Activated T-cell treated with anti-CD3 and anti-CD28 coated beads for 48 hours (primary cell): Measurements from ENCODE around the gene KDSR.

Source experiments
- DNase-seq: peaks from one replicate; pipeline ENCODE4 v3.0.0-alpha.2; 2020; ENCODE audit warnings: low read depth

Gene KDSR

DNA sequence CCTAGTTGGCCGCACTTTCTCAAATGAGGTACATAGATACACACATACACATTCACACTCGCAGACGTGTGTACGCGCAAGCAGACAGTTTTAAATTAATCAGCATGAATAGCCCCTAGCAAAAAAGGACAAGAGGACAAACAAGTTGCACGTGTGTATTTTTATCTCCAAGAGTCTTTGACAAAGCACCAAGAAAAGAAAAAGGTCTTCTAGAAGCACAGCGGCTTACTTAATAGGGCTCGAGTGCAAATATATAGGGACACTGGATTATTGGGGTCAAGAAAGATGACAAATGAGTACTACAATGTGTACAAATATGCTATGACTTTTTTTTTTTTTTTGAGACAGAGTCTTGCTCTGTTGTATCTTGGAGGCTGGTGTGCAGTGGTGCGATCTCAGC, 45.7 kb downstream of the KDSR start:
- no peak for DNase-seq

DNA sequence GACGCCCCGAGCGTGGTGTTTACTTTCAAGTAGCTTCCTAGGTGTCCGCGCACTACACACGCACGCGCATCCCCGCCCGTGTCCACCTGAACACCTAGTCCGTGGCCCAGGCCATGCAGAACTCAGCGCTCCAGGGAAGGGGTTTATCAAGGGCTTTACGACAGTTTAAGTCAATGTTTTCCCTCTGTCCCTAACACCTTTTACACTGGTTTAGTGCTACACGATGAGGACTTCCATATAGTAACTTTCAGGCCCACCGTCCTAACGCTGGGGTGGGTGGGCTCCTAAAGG, 46.1 kb downstream of the KDSR start:
- DNase-seq: no peak

DNA sequence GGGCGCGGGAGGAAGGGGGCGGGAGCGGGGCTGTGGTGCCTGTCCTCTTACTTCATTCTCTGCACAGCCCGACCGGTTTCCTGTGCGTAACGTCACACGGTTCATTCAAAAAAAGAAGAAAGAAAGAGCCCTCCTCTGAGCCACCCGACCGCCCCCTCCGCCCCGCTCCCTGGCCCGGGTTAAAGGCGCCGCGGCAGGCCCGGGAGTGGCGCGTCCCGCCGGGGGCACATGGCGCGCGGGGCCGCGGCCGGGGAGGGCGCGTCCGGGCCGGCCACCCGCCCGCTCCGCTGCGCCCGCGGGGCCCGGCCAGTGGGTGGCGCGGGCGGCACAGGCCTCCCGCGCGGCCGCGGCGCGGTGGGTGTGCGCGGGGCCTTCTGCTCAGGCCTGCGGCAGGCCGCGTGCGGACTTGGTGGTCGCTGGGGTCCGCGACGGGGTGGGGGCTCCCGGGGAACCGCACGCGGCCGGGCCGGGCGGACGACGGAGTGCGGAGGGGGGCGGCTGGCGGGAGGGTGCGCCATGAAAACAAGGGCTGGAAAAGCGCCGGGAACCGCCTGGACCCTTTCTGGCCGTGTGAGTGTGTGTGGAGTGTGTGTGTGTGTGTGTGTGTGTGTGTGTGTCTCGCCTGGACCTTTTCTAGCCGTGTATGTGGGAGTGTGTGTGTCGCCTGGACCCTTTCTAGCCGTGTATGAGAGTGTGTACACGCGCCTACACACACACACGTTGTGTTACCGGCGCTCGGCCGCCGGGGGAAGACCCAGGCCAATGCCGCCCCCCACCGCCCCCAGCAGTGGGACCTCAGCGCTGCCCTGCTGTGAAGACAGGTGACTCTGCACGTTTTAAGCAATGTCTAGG, 46.7 kb downstream of the KDSR start:
- peak; percentile 77 for DNase-seq

DNA sequence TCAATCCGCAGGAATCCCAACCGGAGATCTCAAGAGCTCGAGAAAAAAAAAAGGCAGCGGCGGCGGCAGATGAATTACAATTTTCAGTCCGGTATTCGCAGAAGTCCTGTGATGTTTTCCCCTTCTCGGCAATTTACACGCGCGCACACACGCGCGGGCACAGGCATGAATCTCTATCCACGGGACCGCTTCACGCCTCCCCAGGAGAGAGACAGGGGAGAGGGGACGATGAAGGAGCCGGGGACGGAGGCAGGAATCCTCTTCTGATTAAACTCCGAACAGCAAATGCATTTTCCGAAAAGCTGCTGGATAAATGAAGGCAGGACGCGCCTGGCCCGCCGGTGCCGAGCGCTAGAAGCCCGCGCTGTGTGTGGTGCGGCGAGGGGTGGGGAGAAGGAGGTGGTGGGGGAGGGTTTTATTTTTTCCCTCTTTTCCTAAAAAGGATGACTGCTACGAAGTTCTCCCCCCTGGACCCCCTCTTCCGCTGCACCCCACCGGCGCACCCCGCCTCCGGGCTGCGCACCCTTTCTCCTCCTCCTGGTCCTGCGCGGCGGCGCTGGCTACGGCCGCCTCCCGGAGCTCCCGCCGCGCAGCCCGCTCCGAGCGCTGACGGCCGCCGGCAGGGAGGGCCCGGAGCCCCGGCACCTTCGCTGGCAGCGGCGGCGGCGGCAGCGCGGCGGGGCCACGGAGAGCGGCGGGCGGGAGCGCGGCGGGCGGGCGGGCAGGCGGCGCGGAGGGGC, 47.5 kb downstream of the KDSR start, which contains the start of gene BCL2:
Gene BCL2 (minus strand): TSS at position 387 of the 740 bp plus-strand sequence.
- no peak for DNase-seq

DNA sequence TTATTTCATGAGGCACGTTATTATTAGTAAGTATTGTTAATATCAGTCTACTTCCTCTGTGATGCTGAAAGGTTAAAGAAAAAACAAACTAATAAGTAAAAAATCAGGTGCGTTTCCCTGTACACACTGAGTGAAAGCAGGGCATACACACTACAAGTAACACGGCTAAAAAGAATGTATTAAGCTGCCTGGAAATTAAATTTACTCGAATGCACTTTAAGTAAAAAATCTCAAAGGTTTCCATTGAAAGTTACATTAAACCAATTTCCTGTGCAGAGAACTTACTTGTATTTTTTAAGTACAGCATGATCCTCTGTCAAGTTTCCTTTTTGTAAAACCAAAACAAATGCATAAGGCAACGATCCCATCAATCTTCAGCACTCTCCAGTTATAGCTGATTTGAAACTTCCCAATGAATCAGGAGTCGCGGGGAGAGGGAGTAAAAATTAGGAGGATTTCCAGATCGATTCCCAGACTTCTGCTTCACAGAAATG, 48.1 kb downstream of the KDSR start:
- DNase-seq: no peak

DNA sequence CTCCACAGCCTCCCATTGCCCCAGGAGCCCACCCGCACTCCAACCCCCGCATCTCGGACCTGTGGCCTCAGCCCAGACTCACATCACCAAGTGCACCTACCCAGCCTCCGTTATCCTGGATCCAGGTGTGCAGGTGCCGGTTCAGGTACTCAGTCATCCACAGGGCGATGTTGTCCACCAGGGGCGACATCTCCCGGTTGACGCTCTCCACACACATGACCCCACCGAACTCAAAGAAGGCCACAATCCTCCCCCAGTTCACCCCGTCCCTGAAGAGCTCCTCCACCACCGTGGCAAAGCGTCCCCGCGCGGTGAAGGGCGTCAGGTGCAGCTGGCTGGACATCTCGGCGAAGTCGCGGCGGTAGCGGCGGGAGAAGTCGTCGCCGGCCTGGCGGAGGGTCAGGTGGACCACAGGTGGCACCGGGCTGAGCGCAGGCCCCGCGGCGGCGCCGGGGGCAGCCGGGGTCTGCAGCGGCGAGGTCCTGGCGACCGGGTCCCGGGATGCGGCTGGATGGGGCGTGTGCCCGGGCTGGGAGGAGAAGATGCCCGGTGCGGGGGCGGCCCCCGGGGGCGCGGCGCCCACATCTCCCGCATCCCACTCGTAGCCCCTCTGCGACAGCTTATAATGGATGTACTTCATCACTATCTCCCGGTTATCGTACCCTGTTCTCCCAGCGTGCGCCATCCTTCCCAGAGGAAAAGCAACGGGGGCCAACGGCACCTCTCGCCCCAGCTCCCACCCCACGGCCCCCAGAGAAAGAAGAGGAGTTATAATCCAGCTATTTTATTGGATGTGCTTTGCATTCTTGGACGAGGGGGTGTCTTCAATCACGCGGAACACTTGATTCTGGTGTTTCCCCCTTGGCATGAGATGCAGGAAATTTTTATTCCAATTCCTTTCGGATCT, 48.8 kb downstream of the KDSR start:
- peak; percentile 81 for DNase-seq

DNA sequence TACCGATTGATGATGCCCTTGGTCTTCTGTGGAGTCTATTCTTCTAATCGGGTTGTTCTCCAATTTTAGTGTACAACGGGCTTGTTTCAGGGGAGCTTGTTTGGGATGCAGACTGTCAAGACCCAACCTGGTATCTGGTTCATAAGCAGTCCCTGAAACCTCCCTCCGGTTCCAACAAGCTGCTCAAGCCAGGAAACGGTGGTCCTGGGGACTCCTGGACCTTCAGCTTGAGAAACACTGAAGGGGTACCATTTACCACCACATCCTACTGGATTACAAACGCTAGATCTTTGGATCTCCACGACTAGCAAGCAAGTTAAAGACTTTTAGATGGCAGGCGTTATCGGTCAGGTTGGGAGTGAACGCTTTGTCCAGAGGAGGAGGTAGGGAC, 49.5 kb downstream of the KDSR start:
- DNase-seq: no peak

DNA sequence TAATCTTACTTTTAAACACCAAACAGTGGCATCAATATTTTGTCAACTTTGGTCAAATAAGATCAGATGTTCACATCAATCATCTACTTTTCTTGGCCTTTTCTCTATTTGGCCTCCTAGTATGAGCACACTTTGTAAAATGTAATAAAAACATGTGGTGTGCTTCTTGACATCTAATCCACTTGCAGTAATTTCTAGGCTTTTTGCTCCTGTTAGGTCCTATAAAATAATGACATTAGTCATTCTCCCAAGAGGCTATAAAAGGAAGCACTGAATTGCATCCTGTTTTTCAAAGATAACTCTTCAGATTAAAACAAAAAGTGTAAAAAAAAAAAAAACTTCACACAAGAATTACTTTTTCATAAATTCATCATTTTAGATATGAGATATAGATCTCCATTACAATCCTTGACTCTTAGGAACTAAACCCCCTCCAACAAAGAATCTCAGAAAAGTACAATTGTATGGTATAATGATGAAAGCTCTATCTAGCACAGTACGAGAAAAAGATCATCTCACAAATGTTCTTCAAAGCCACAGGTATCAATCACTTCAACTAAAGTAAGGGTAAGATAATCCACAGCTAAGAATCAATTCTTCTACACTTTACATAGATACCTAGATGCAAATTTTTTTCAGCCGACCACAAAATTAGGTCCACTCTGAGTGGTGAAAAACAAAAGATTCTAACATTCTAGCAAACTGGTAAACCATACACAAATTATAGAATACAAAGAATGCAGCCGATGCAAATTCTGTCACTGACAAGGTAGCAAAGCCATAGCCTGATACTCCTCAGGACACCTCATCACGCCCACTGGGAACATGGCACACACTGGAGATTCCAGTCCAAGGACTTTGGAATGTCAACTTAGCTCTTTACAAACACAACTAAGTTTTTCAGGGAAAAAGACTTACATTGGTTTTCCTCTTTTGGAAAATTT, 50.1 kb downstream of the KDSR start:
- no peak for DNase-seq

DNA sequence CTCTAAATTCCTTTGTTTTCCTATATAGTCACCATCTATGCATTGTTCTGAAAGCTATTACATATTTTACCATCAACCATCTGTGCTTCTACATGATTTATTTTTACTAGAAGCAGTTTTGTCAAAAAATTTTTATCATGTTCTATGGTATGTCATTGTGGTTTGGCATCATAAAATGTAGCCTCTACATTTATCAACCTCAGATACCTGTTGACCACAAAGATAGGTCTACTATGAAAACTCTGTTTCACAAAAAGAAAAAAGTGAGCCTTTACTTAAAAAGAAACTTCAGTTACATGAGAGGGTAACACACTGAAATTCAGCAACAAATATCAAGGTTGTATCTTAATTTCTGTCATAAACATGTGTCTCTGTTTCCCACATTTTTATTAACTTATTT, 51.1 kb downstream of the KDSR start:
- no peak for DNase-seq

DNA sequence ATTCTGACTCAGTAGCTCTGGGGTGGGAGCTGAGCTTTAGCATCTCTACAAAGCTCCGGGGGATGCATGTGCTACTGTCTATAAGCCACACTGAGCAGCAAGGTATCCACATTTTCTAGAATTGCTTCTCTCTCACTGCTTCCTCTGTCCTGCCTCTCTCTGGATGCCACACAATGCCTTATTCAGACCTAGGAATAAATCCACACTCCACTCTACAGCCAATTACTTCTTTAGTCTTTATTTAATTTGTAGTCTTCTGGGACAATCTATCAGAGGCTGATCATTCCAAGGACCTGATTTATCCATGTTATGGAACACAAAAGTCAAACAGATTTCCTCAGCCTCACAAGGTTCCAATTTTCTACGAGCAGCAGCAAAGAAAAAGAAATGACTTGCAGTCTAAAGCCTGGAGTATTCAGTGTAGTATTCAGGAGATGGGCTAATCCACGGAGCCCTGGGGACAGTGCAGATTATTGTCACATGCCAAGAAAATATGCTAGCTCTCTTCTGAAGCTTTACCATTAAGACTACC, 51.8 kb downstream of the KDSR start:
- DNase-seq: no peak

DNA sequence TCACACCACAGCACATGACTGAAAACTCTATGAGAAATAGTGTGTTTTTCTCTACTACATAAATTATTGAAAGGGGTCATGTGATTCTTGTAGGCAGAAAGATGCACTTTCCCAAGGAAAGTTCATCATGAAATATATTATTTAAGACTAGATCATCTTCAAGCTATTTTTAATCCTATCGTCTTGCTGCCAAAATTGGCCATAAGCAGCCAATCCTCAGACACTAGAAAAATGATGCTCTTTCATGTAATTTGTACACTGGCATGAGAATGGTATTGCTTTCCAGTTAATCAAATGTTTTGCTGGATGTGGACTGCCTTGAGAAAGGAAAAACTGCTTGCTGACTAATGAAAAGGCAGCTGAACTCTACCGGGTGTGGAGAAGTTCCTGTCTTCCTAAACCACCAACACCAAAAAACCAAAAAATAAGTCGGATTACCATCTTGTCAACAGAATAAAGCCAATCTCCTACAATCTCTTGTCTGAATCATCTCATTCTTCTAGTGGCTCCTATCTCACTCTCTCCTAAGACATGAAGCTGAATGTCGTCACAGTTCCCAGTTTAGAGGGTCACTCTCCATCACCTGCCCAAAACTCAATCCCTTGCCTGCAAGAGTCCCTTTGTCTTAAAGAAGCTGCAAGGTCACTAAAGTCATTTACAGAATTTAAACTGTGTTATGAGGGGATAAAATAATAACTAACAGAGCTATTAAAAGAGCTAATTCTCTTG, 52.8 kb downstream of the KDSR start:
- no peak for DNase-seq

DNA sequence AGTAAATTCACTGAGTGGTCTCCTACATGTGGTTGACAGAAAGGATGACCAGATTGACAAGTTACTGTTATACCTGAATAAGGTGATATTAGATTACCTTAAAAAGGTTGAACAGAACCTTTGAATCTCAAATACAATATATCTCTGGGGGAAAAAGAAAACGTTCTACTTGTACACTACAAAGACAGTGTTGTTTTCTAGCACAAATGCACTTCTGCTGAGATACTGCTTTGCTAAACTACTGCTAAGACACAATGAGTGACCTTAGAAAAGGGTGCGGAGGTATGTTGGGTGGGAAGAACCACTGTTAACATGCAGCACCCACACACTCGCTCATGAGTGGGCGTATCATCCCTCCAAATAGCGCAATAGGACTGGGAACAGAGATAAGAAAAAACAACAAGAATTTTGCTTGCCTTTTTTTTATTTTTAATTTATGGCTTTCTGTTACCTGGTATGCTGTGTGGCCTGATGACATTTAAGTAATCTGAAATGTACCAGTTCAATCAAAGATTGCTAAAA, 53.5 kb downstream of the KDSR start:
- DNase-seq: no peak

DNA sequence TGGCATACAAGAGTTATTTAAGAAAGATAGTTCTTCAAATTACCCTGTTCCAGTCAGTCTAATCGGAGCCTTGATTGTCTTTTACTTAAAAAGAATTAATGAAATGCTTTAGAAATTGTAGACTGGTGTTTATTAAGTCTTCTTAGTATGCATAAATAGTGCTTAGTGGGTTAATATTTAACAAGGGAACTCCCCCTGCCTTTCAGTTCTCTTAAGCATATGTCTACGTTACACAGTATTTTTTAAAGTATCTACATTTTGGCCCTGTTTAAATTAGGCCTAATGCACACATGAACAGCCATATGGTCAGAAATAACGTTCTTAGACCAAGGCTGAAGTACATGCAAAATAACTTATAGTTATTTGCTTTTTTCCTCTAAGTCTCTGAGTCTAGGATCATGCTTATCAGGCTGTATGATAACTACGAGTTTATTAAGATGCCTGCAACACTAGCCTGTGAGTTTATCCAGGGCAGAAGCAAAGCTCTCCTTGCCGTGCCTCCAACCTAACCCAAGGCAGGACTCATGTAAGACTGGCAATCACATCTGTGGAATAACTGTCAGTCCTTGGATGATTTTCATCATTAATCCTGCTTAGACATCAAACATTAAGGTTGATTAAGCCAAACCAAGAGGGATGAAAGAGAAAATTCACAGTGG, 54.1 kb downstream of the KDSR start:
- DNase-seq: no peak

DNA sequence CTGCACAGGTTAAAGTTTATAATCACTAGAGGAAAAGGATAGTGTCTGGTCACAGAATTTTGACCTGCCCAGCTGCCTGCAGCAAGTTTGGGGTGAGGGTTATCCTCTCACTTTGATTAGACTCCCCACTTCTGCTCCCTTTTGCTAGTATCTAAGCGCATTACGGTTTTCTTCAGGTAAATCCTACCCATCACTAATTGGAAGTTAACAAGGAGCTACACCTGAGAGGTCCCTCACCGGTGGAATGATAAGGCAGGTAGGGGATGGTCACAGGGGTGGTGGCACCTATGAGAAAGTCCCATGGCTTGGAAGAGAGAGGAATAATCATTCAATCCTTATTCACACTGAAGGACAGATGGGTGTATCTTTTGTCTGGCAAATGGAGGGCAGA, 55.0 kb downstream of the KDSR start:
- DNase-seq: no peak

DNA sequence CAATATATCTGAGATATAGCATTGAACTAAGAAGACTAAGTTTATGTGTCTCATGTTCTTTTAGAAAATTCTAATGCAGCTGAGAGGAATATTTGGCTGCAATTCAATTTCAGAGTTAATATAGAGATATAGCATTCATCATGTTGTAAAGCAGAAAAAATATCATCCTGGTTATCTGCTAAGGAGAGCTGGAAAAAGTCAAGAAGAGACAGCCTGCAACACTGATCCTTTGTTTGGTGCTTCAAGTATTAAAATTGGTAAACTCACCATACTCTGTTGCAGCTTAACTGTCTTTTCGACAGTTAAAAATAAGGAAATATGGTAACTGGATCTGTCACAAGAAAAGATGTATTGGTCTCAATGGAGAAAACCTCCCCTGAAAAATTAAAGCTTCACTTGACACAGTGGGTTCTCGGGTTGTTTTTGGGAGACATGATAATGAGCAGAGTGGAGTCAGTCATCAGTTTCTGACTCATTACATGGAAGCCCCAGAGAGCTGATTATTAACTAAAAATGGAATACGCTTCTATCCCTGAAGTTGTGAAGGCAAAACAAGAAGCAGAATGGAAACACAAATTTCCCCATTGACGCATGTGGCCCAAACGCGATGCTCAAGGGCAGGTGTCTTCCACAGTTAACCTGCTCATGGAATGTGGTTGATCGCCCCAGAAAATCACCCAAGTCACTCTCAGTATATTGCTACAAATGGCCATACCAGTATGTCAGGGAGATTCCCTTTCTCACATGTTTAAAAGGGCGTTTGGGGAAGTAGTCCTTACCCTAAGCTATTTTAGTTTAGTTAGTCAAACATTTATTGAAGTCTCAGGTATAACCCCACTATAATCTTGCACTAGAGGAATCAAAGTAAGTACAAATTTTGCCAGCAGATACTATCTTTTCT, 55.6 kb downstream of the KDSR start:
- no peak for DNase-seq

DNA sequence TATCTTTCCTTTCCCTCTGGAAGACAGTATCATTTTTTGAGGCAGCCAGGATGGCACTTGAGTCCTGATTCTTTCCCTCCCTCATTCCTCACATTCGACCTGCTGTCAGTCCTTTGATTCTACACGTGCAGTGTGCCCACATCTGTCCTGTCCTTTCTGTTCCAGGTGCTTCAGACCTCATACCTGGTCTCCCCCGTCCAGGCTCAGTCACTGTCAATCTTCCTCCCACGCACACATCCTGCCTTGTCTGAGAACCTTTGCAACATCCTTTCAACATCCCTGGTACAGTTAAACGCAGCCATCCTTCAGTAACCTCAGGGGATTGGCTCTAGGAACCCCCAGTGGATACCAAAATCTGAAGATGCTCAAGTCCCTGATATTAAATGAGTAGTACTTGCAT, 57.6 kb downstream of the KDSR start:
- DNase-seq: no peak

DNA sequence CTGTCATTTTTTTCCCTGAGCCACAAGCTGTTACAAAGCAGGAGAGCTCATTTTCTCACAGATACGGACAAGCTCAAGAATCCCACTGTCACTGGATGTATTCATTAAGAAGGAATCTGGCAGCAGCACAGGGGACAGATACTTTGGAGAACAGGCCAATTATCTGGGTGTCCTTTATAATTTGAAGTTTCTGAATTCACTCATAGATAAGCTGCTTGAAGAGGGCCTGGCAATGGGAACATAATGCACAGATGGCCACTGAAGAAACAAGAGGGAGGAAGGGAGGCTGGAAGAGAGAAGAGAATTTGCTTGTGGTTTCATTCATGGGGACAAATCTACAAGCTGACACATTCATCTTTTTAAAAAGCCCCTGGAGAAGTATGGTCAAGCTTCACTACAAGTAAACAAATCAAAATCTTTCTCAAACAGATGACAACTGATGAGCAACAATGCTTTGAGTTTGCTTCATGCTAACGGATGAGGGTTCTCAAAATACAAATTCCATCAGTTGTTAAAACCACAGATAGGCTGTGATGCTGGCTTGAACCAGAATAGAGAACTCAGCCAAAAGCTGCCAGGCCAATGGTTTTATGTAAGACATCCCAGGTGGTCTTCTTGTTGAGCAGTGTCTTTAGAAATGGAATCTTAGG, 59.3 kb downstream of the KDSR start:
- DNase-seq: no peak
